ENCODE results near the gene FUT2. TPM values are rescaled to one million over a fixed set of nuclear protein-coding genes. Genes with fewer than 3 reads are reported as not detected.

The FUT2 gene
- 9.0 and 13.3 TPM in 2 replicates for total RNA-seq (ENCODE audit: low replicate concordance)
- long read RNA-seq, partial matches to known transcripts: 0 of 7 reads
- long read RNA-seq, other reads (novel, unspliced or antisense): 1 of 7 reads

GRCh38 chr19:48695743-48696352 lies at the start of gene FUT2:
TSS of gene FUT2 (plus strand) at chr19:48695971. CDS start at chr19:48702957, 6,986 bp downstream.
- H3K27ac Mint-ChIP-seq: peak within 1 kb of the TSS; percentile 90
- peaks cover 3% of the 10 kb centered on the region for H3K36me3 Mint-ChIP-seq
- TF ChIP-seq CTCF (conservative IDR thresholded peaks at IDR 0.05): no peak
- DNase-seq (ENCODE audit: extremely low spot score, unreplicated experiment): no peak
- H3K27me3 Mint-ChIP-seq: peaks cover 35% of the 10 kb centered on the region
- peak within 1 kb of the TSS; percentile 83 for H3K4me3 Mint-ChIP-seq
- peaks cover 12% of the 10 kb centered on the region for H3K4me1 Mint-ChIP-seq (ENCODE audit: unreplicated experiment)
- no peaks in the 10 kb centered on the region for H3K9me3 Mint-ChIP-seq

- H3K4me1 Mint-ChIP-seq (ENCODE audit: unreplicated experiment): peaks cover 19% of the 10 kb centered on the region
Measured at GRCh38 chr19:48646001-48646721, 49.6 kb upstream of the FUT2 start, which contains the start of gene CA11. TSS of gene CA11 (minus strand) at chr19:48646187. CDS start at chr19:48645632, 555 bp downstream.

DNA sequence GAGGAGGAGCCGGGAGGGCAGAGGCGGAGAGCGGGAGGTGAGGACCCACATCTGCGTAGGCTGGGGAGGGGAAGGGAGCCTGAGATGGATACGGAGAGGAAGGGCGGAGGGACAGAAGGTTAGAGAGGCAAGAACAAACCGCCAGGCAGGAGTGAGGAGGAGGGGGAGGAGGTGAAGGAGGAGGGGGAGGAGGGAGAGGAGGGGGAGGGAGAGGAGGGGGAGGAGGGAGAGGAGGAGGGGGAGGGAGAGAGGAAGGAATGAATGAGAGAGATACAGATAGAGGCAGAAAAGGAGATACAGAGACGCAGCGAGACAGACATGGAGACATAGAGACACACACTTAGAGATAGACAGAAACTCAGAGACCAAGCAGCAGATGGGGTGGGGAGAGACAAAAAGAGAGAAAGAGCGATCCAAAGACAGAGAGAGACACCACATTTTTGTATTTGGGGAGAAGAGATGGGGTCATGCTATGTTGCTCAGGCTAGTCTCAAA lies 49.0 kb upstream of the FUT2 start:
- no peak for TF ChIP-seq CTCF (conservative IDR thresholded peaks at IDR 0.05)

More at GRCh38 chr19:48646001-48646721, 49.6 kb upstream of the FUT2 start, which contains the start of gene CA11:
- no peaks in the 10 kb centered on the region for H3K9me3 Mint-ChIP-seq
- peak within 1 kb of the TSS; percentile 72 for H3K27ac Mint-ChIP-seq
- H3K36me3 Mint-ChIP-seq: no peaks in the 10 kb centered on the region
- no peaks in the 10 kb centered on the region for H3K27me3 Mint-ChIP-seq
- DNase-seq (ENCODE audit: extremely low spot score, unreplicated experiment): peak; percentile 95
- peak; percentile 87 for TF ChIP-seq CTCF (conservative IDR thresholded peaks at IDR 0.05)
- peak within 1 kb of the TSS; percentile 97 for H3K4me3 Mint-ChIP-seq

DNA sequence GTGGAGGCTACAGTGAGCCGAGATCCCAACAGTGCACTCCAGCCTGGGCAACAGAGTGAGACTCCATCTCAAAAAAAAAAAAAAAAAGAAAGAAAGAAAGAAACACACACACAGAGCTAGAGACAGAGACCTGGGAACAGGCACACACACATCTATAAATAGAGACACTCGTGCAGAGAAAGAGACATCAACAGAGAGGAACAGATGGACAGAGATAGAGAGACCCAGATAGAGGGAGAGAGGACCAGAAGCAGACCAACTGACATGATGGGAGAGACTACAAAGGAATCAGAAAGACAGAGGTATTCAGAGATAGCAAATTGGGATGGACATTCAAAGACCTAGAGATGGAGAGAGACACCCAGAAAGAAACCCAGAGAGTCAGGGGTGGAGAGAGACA lies 47.6 kb upstream of the FUT2 start:
- Mint-ChIP-seq H3K27ac (no peak overlapping the region), H3K27me3 (no peaks in the 10 kb centered on the region)
- no peak for TF ChIP-seq CTCF (conservative IDR thresholded peaks at IDR 0.05)

More for the DNA sequence above, 49.0 kb upstream of the FUT2 start:
- Mint-ChIP-seq H3K4me3 (peak overlapping the region; percentile 50), H3K27me3 (no peaks in the 10 kb centered on the region), H3K9me3 (no peaks in the 10 kb centered on the region), H3K27ac (no peak overlapping the region), H3K4me1 (ENCODE audit: unreplicated experiment) (peaks cover 19% of the 10 kb centered on the region), H3K36me3 (no peaks in the 10 kb centered on the region)
- DNase-seq (ENCODE audit: extremely low spot score, unreplicated experiment): no peak

DNA sequence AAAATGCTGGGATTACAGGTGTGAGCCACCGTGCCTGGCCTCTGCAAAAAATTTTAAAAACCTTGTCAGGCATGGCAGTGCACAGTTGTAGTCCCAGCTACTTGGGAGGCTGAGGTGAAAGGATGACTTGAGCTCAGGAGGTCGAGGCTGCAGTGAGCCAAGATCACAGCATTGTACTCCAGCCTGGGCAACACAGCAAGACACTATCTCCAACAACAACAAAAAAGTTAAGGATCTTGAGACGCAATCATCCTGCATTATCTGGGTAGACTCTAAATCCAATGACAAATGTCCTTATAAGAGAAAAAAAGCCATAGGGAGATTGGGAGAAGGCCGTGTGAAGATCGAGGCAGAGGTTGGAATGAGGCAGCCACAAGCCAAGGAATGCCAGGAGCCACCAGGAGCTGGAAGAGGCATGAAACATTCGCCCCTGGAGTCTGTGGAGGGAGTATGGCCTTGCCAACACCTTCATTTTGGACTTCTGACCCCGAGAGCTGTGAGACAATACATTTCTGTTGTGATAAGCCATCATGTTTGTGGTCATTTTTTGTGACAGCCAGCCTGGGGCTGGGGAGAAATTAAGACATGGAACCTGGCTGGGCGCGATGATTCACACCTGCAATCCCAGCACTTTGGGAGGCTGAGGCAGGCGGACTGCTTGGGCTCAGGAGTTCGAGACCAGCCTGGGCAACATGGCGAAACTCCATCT lies 44.6 kb upstream of the FUT2 start:
- Mint-ChIP-seq H3K4me3 (no peak overlapping the region), H3K9me3 (no peaks in the 10 kb centered on the region), H3K4me1 (ENCODE audit: unreplicated experiment) (peaks cover 14% of the 10 kb centered on the region), H3K27me3 (no peaks in the 10 kb centered on the region), H3K27ac (no peak overlapping the region), H3K36me3 (no peaks in the 10 kb centered on the region)
- TF ChIP-seq CTCF (conservative IDR thresholded peaks at IDR 0.05): no peak
- DNase-seq (ENCODE audit: extremely low spot score, unreplicated experiment): no peak

More for the DNA sequence above, 47.6 kb upstream of the FUT2 start:
- H3K36me3 Mint-ChIP-seq: no peaks in the 10 kb centered on the region
- H3K4me3 Mint-ChIP-seq: no peak overlapping the region
- H3K9me3 Mint-ChIP-seq: no peaks in the 10 kb centered on the region
- H3K4me1 Mint-ChIP-seq (ENCODE audit: unreplicated experiment): peaks cover 16% of the 10 kb centered on the region
- no peak for DNase-seq (ENCODE audit: extremely low spot score, unreplicated experiment)
